SK-N-MC (cell line): ENCODE measurements around the gene DYNC2H1.

ENCODE experiments used
- DNase-seq: peaks from one replicate; pipeline ENCODE4 v3.0.0-alpha.2; 2011; ENCODE audit warnings: low read depth, low spot score
- H3K27ac ChIP-seq: fragments of 200-600 bp; sonication (generic); 2 replicates; pipeline ENCODE4 v1.5.1; 2016; ENCODE audit warnings: mixed run types
- H3K36me3 ChIP-seq: fragments of 200-600 bp; sonication (generic); 2 replicates; pipeline ENCODE4 v1.6.1; 2017; ENCODE audit warnings: antibody characterized with exemption, low read length, mixed read lengths; ENCODE audit not compliant: insufficient read depth
- H3K4me3 ChIP-seq: fragments of 200-600 bp; sonication (generic); 2 replicates; pipeline ENCODE4 v1.5.1; 2016
- H3K9ac ChIP-seq: fragments of 200-600 bp; sonication (generic); 2 replicates; pipeline ENCODE4 v1.8.0; 2017; ENCODE audit warnings: mixed run types, mixed read lengths; ENCODE audit not compliant: insufficient read length
- H3K9me3 ChIP-seq: fragments of 200-600 bp; sonication (generic); 2 replicates; pipeline ENCODE4 v1.6.1; 2017; ENCODE audit warnings: low read depth, mild to moderate bottlenecking, antibody characterized with exemption, low read length, moderate library complexity, mixed read lengths
- EZH2 ChIP-seq: fragments of 200-600 bp; sonication (generic); IDR thresholded peaks from one replicate; pipeline ENCODE4 v1.6.1; 2017; ENCODE audit warnings: antibody characterized with exemption
- FOXP2 ChIP-seq: optimal IDR thresholded peaks from 2 replicates; pipeline ENCODE3; 2011; ENCODE audit warnings: mild to moderate bottlenecking, moderate library complexity; ENCODE audit not compliant: insufficient read depth; ENCODE audit errors: extremely low read length, control extremely low read depth
- POLR2AphosphoS5 ChIP-seq: IDR thresholded peaks from 2 replicates; pipeline ENCODE4 v1.6.1; 2012; ENCODE audit warnings: mild to moderate bottlenecking, low read depth, low read length, borderline replicate concordance

DYNC2H1 gene

GRCh38 chr11:103476874-103477273, 367.6 kb downstream of the DYNC2H1 start:
- no peak overlapping the region for H3K27ac ChIP-seq
- H3K9ac ChIP-seq: no peak overlapping the region
- no peaks in the 10 kb centered on the region for H3K36me3 ChIP-seq
- no peak for DNase-seq
- no peak overlapping the region for H3K4me3 ChIP-seq
- no peaks in the 10 kb centered on the region for H3K9me3 ChIP-seq
- TF ChIP-seq POLR2AphosphoS5 (no peak), EZH2 (no peak), FOXP2 (no peak)

- H3K9ac ChIP-seq: no peak overlapping the region
- no peak for TF ChIP-seq POLR2AphosphoS5
- TF ChIP-seq EZH2: no peak
- TF ChIP-seq FOXP2: no peak
Measured at GRCh38 chr11:103480421-103480820, 371.2 kb downstream of the DYNC2H1 start.

GRCh38 chr11:103483996-103484395, 374.8 kb downstream of the DYNC2H1 start:
- Histone ChIP-seq H3K9me3 (no peaks in the 10 kb centered on the region), H3K36me3 (no peaks in the 10 kb centered on the region), H3K27ac (no peak overlapping the region), H3K9ac (no peak overlapping the region), H3K4me3 (no peak overlapping the region)
- DNase-seq: no peak
- no peak for TF ChIP-seq EZH2
- no peak for TF ChIP-seq POLR2AphosphoS5
- TF ChIP-seq FOXP2: no peak

More at GRCh38 chr11:103480421-103480820, 371.2 kb downstream of the DYNC2H1 start:
- Histone ChIP-seq H3K4me3 (0 out of 2 replicates have a peak overlapping the region, but pooled peaks have one; percentile 34), H3K36me3 (no peaks in the 10 kb centered on the region), H3K9me3 (no peaks in the 10 kb centered on the region), H3K27ac (peak overlapping the region; percentile 68; the same call in 1 of the 2 replicates)
- DNase-seq: no peak

DNA sequence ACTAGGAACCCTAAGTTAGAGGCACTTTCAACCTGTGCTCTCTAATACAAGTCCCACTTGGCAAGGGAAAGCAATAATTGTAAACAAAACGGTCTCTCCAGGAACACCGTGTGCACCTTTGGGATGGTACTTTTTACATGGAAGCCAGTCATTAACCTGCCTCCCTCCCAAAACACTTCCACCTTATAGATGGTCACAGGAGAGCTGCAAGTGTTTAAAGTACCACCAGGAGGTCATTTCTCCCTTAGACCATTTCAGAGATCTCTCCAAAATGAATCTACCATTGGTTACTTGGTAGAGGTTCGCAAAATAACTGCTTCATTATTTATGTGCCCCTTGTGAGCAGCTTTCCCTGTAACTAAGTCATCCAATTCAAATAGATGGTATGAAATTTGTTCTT, 375.3 kb downstream of the DYNC2H1 start:
- Histone ChIP-seq H3K4me3 (no peak overlapping the region), H3K36me3 (no peaks in the 10 kb centered on the region), H3K9me3 (no peaks in the 10 kb centered on the region), H3K9ac (no peak overlapping the region), H3K27ac (no peak overlapping the region)
- no peak for DNase-seq
- TF ChIP-seq FOXP2 (no peak), POLR2AphosphoS5 (no peak), EZH2 (no peak)

DNA sequence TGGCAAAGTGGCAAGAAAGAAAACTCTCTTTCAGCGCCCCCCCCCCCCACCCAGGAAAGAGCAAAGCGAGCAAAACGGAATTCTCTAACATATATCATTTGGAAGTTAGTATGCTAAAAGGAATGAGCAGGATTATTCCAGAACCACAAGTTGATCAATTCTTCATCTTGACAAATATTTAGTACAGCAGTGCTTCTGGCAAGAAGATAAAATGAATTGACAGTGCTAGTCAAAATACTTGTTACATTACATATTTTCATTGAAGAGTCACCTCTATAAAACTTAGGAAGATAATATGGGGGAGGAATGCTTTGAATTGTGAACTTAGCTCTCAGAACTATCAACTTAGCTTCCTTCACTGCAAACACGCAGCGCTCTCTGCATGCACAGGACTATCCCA, 377.4 kb downstream of the DYNC2H1 start:
- TF ChIP-seq EZH2: no peak
- TF ChIP-seq POLR2AphosphoS5: no peak
- H3K4me3 ChIP-seq: no peak overlapping the region
- no peaks in the 10 kb centered on the region for H3K9me3 ChIP-seq
- no peak for DNase-seq
- H3K36me3 ChIP-seq: no peaks in the 10 kb centered on the region
- no peak overlapping the region for H3K9ac ChIP-seq
- H3K27ac ChIP-seq: peak overlapping the region; percentile 30; the same call in 1 of the 2 replicates

DNA sequence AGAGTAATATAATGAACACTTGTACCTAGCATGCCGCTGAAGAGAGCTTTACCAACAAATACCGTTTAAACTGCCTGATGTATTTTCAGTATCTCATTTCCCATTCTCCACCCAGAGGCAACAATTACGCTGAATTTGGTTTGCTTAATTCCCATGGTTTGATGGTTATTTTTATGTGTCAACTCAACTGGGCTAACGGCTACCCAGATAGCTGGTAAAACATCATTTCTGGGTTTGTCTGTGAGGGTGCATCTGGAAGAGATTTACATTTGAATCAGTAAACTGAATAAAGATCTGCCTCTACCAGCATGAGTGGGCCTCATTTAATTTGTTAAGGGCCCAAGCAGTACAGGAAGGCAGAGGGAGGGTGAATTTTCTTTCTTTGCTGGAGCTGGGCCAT, 377.9 kb downstream of the DYNC2H1 start:
- peak overlapping the region; percentile 30; the same call in 1 of the 2 replicates for H3K27ac ChIP-seq
- no peak for DNase-seq
- no peak overlapping the region for H3K4me3 ChIP-seq
- no peaks in the 10 kb centered on the region for H3K36me3 ChIP-seq
- TF ChIP-seq POLR2AphosphoS5 (no peak), EZH2 (no peak), FOXP2 (no peak)
- H3K9me3 ChIP-seq: no peaks in the 10 kb centered on the region
- no peak overlapping the region for H3K9ac ChIP-seq

DNA sequence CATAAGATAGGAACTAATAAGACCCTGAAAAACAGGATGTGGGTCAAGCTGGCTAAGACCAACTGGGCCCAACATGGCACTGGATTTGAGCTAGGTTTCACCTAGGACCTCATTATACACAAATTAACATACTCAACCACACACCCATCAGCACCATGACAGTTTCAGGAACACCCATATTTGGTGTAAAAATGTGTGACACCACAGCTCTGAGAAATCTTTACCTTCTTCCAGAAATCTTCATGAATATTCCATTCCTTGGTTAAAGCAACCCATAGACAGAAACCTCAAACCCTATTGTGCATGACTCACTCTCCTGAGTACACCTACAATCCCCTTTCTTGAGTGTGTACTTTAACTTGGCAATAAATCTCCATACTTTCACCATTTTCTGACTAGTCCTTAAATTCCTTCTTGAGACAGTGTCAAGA, 378.8 kb downstream of the DYNC2H1 start:
- Histone ChIP-seq H3K36me3 (no peaks in the 10 kb centered on the region), H3K27ac (no peak overlapping the region), H3K9me3 (no peaks in the 10 kb centered on the region), H3K4me3 (no peak overlapping the region), H3K9ac (no peak overlapping the region)
- TF ChIP-seq POLR2AphosphoS5 (no peak), EZH2 (no peak), FOXP2 (no peak)
- DNase-seq: no peak

GRCh38 chr11:103488579-103488978, 379.4 kb downstream of the DYNC2H1 start:
- Histone ChIP-seq H3K4me3 (no peak overlapping the region), H3K27ac (no peak overlapping the region), H3K36me3 (no peaks in the 10 kb centered on the region), H3K9ac (no peak overlapping the region), H3K9me3 (no peaks in the 10 kb centered on the region)
- no peak for TF ChIP-seq POLR2AphosphoS5
- TF ChIP-seq FOXP2: no peak
- TF ChIP-seq EZH2: no peak
- DNase-seq: no peak

DNA sequence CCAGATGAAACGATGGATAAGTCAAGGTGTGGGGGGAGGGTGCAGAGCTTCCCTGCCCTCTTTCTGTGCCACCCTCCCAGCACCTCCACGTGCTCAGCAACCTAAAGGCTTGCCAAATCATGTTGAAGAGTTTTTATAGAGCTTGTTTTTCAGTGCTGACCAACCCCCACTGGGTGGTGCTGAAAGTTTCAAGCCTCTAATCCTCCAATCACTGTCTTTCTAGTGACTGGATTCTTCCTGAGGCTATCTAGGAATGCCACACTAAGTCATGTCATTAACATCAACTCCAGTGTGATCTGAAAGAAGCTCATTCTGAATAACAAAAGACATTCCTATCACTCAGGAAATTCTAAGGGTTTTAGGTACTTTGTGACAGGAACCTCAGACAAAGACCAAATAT, 382.6 kb downstream of the DYNC2H1 start:
- no peak overlapping the region for H3K4me3 ChIP-seq
- DNase-seq: no peak
- H3K9me3 ChIP-seq: no peaks in the 10 kb centered on the region

More for the DNA sequence above, 382.6 kb downstream of the DYNC2H1 start:
- TF ChIP-seq EZH2 (no peak), POLR2AphosphoS5 (no peak), FOXP2 (no peak)
- Histone ChIP-seq H3K36me3 (no peaks in the 10 kb centered on the region), H3K9ac (no peak overlapping the region), H3K27ac (peak overlapping the region; percentile 76)
